ENCODE measurements around the gene ANLN.

Gene ANLN

GRCh38 chr7:36349626-36350025 lies 40.0 kb upstream of the ANLN start:
- DNase-seq (ENCODE audit: insufficient read length, low spot score) (no peak), FAIRE-seq (peak; percentile 35)
- TF ChIP-seq, protein P1, sequence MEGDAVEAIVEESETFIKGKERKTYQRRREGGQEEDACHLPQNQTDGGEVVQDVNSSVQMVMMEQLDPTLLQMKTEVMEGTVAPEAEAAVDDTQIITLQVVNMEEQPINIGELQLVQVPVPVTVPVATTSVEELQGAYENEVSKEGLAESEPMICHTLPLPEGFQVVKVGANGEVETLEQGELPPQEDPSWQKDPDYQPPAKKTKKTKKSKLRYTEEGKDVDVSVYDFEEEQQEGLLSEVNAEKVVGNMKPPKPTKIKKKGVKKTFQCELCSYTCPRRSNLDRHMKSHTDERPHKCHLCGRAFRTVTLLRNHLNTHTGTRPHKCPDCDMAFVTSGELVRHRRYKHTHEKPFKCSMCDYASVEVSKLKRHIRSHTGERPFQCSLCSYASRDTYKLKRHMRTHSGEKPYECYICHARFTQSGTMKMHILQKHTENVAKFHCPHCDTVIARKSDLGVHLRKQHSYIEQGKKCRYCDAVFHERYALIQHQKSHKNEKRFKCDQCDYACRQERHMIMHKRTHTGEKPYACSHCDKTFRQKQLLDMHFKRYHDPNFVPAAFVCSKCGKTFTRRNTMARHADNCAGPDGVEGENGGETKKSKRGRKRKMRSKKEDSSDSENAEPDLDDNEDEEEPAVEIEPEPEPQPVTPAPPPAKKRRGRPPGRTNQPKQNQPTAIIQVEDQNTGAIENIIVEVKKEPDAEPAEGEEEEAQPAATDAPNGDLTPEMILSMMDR (IDR thresholded peaks at IDR 0.05; ENCODE audit: insufficient read depth, missing control alignments) = no peak

DNA sequence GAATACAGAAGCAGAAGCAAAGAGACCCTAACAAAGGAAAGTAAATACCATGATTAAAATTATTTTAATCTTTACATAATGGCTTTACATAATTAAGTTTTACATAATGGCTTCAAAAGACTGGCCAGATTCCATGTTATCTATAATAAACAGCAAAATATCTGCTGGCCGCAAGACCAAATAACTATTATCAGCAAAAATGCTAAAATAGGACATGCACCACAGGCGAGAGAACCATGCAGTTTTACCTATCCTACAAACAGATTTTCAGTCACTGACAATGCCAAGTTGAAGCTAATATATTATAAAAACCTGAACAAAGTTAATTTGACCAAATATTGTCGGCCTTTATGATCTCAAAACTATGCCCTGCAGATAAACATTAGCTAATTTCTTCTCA lies 34.2 kb upstream of the ANLN start:
- TF ChIP-seq, protein P1 (IDR thresholded peaks at IDR 0.05; ENCODE audit: insufficient read depth, missing control alignments) = no peak
- FAIRE-seq = no peak

DNA sequence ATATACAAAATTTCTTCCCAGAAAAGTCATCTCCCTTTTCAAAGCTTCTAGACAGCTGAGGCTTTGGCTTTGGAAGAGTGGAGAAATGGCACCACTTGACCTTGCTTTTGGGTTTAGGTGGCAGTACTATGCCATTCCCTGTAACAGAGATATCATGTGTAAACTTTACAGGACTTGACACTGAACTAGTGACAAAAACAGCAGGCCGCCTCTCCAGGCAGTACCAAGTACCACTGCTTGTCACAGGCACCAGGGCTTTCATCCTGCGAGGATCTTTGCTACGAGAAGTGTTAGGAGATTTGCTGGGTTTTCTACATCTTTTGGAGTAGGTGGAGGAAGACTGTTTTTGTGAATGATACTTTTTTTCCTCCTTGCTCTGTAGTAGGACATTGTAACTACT lies 32.6 kb upstream of the ANLN start:
- FAIRE-seq (no peak), DNase-seq (ENCODE audit: insufficient read length, low spot score) (no peak)
- TF ChIP-seq, protein P1 (IDR thresholded peaks at IDR 0.05; ENCODE audit: insufficient read depth, missing control alignments) = no peak

More for the DNA sequence above, 34.2 kb upstream of the ANLN start:
- no peak for DNase-seq (ENCODE audit: insufficient read length, low spot score)

- no peak for DNase-seq (ENCODE audit: insufficient read length, low spot score)
- FAIRE-seq = peak; percentile 67
- TF ChIP-seq, protein P1 (IDR thresholded peaks at IDR 0.05; ENCODE audit: insufficient read depth, missing control alignments) = no peak
These were observed 31.1 kb upstream of the ANLN start for GRCh38 chr7:36358589-36358988.

DNA sequence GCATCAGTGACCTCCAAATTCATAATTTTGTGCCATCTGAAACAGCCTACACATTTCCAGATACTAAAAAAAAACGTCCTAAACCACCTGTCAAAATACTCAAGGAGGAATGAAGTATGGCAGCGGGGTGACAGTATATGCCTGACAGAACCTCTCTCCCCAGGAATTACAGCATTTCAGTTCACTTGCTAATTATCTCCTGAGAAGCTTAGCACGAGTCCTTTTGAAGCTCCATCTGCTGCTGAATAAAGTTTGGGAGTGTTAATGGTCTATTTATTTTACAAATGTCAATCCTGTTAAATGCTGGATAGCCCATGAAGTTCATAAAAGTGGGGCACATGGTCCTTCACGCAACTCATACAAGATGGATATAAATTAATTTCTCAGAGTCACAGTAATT lies 29.4 kb upstream of the ANLN start:
- FAIRE-seq = peak; percentile 58
- no peak for DNase-seq (ENCODE audit: insufficient read length, low spot score)
- TF ChIP-seq, protein P1 (IDR thresholded peaks at IDR 0.05; ENCODE audit: insufficient read depth, missing control alignments) = no peak

DNA sequence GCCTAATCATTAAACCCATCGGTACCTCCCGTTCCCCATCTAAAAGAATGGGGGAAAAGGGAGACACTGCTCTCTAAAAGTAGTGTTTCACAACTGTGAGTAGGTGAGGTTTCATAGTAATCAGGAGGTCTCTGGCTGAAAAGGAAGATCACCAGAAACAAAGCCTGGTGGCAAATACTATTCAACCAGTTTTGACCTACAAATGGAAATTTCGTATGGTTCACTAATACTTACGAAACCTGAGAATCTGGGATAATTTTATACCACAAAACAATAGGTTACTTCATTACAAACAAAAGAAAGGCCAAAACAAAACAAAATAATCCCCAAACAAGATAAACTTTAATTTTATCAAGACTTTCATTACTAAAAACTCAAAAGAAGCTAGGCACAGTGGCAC lies 28.4 kb upstream of the ANLN start:
- no peak for FAIRE-seq
- DNase-seq (ENCODE audit: insufficient read length, low spot score) = no peak
- TF ChIP-seq, protein P1 (IDR thresholded peaks at IDR 0.05; ENCODE audit: insufficient read depth, missing control alignments) = no peak

GRCh38 chr7:36363515-36363914 lies 26.1 kb upstream of the ANLN start:
- no peak for DNase-seq (ENCODE audit: insufficient read length, low spot score)
- FAIRE-seq = no peak
- TF ChIP-seq, protein P1 (IDR thresholded peaks at IDR 0.05; ENCODE audit: insufficient read depth, missing control alignments) = no peak
